ENCODE results near the gene PSMD14. TPM values are rescaled to one million over a fixed set of nuclear protein-coding genes. Genes with fewer than 3 reads are reported as not detected.

PSMD14 gene
- total and polyA plus RNA-seq, 2 of the 8 experiments (the other 6 are each of a cell fraction or from before 2014, with no cell fraction given): 53.9 to 88.7 TPM

DNA sequence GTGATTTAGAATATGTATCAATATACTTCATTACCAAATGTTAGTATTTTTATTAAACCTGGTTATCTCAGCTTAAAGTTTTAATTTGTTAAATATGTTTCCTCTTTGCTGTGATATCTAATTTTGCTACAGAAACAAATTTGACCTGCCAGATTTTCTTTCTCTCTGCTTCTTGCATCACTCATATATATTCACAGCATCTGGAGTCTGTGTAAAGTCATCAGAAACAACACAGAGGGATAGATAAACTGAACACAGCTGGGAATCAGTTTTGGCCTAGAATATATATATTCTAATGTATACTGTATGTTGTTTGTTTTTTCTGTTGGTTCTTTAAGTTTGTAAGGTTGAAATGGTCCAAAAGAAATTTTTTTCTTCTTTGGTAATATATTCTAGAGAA lies 8.5 kb downstream of the PSMD14 start (continued):
- TF ChIP-seq CHD7 (IDR thresholded peaks at IDR 0.05; ENCODE audit: insufficient replicate concordance, low read length) (no peak), CBX5 (IDR thresholded peaks at IDR 0.05; ENCODE audit: low read depth, low read length) (no peak), EGR1 (IDR thresholded peaks at IDR 0.05; ENCODE audit: borderline replicate concordance, low read depth, low read length) (no peak), SP2 (IDR thresholded peaks at IDR 0.05; ENCODE audit: low read length) (no peak), BCL11A (IDR thresholded peaks at IDR 0.05; ENCODE audit: low read depth in 2 of 2, low read length in 2 of 2) (no peak)

All from H1 (cell line).